ENCODE data around the gene BBS9.
A peak's percentile ranks its signal among the peaks of the same experiment; 100 is the strongest.

BBS9 gene

DNA sequence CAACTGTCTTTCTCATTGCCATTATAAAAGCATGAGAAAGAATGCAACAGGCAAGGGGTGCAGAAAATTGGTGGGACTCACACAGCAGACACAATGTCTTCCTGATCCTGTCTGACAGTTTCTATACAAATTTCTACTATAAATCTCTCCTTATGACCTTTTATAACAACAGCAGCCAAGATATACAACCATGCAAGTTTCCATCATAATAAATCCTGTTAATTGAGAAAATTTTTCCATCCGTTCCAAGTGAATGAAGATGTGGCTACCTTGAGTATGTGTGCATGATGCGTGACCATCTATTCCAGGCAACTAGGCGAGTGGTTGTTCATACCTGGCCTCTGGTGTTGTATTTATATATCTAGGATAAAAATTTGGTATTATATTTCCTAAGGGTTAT is 216.7 kb downstream of the BBS9 start:
- DNase-seq (ENCODE audit: low read depth, low spot score): no peak
- Histone ChIP-seq H3K4me3 (ENCODE audit: low read length) (no peak overlapping the region), H3K4me1 (ENCODE audit: control insufficient read depth, insufficient read depth, low read length) (no peaks in the 10 kb centered on the region), H3K27me3 (ENCODE audit: control insufficient read depth, insufficient read depth, low read length) (no peaks in the 10 kb centered on the region), H3K36me3 (ENCODE audit: control insufficient read depth, insufficient read depth, low read length) (no peaks in the 10 kb centered on the region), H3K27ac (ENCODE audit: low read length) (no peak overlapping the region), H3K9me3 (ENCODE audit: control insufficient read depth, insufficient read depth, low read length) (no peaks in the 10 kb centered on the region)
- no CpG with 5 or more reads among the region's 3 CpGs for WGBS (ENCODE audit: insufficient coverage, insufficient read length)

DNA sequence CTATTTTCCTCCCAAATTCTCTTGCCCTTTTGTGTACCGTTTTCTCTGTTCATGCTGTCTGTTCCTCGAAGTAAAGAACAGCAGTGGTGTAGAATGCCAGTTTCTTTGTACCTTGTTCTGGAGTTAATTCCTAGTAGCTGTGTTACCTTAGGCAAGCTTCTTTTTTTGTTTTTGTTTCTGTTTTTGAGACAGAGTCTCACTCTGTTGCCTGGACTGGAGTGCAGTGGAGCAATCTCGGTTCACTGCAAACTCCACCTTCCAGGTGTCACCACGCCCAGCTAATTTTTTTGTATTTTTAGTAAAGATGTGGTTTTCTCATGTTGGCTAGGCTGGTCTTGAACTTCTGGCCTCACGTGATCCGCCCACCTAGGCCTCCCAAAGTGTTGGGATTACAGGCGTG is 221.2 kb downstream of the BBS9 start:
- Histone ChIP-seq H3K4me3 (ENCODE audit: low read length) (no peak overlapping the region), H3K9me3 (ENCODE audit: control insufficient read depth, insufficient read depth, low read length) (no peaks in the 10 kb centered on the region)
- no CpG with 5 or more reads among the region's 7 CpGs for WGBS (ENCODE audit: insufficient coverage, insufficient read length)

DNA sequence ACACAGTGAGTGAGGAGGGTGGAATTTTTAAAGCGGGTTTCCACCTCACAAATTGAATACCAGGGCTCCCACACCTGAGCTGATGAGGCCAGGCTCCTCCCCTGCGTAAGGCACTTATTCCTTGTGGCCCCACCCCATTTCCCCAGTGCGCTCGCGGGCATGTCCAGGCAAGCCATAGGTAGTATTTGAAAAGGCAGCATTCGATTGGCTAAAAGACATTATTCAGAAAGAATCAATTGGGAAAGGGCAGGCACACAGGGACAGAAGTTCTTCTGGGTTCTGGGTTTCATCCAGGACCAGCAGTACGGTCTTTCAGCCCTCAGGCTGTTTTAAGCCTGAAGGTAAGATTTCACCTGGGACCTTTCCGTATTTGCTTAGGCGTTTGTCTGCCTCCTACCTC is 222.3 kb downstream of the BBS9 start:
- H3K27me3 ChIP-seq (ENCODE audit: control insufficient read depth, insufficient read depth, low read length): no peaks in the 10 kb centered on the region
- WGBS (ENCODE audit: insufficient coverage, insufficient read length): no CpG with 5 or more reads among the region's 9 CpGs
- H3K9me3 ChIP-seq (ENCODE audit: control insufficient read depth, insufficient read depth, low read length): no peaks in the 10 kb centered on the region
- H3K27ac ChIP-seq (ENCODE audit: low read length): no peak overlapping the region
- DNase-seq (ENCODE audit: low read depth, low spot score): peak; percentile 66
- no peaks in the 10 kb centered on the region for H3K36me3 ChIP-seq (ENCODE audit: control insufficient read depth, insufficient read depth, low read length)
- peak overlapping the region; percentile 25; the same call in 1 of the 2 replicates for H3K4me3 ChIP-seq (ENCODE audit: low read length)
- H3K4me1 ChIP-seq (ENCODE audit: control insufficient read depth, insufficient read depth, low read length): no peaks in the 10 kb centered on the region

More for the DNA sequence above, 221.2 kb downstream of the BBS9 start:
- no peaks in the 10 kb centered on the region for H3K4me1 ChIP-seq (ENCODE audit: control insufficient read depth, insufficient read depth, low read length)
- H3K36me3 ChIP-seq (ENCODE audit: control insufficient read depth, insufficient read depth, low read length): no peaks in the 10 kb centered on the region
- DNase-seq (ENCODE audit: low read depth, low spot score): no peak
- H3K27ac ChIP-seq (ENCODE audit: low read length): no peak overlapping the region
- H3K27me3 ChIP-seq (ENCODE audit: control insufficient read depth, insufficient read depth, low read length): no peaks in the 10 kb centered on the region

DNA sequence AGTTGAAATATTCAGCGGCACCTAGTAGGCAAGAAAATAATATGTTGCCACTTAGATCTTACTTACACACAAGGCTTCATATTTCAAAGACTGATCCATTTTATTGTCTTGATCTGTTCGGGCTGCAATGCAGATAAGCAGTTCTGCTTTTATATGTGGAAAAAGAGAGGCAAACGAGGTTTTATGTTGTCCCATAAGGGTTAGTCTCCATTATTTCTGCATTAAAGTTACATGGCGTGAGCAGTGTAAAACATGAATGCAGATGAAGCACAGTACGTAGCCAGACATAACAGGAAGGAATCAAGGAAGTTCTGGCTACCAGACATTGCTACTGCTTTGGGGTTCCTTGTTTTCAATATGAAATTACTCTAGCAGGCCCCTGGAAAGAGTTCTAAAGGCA is 224.8 kb downstream of the BBS9 start:
- Histone ChIP-seq H3K27ac (ENCODE audit: low read length) (no peak overlapping the region), H3K4me3 (ENCODE audit: low read length) (no peak overlapping the region; the same call in 1 of the 2 replicates), H3K9me3 (ENCODE audit: control insufficient read depth, insufficient read depth, low read length) (no peaks in the 10 kb centered on the region), H3K4me1 (ENCODE audit: control insufficient read depth, insufficient read depth, low read length) (no peaks in the 10 kb centered on the region), H3K27me3 (ENCODE audit: control insufficient read depth, insufficient read depth, low read length) (no peaks in the 10 kb centered on the region), H3K36me3 (ENCODE audit: control insufficient read depth, insufficient read depth, low read length) (no peaks in the 10 kb centered on the region)
- no peak for DNase-seq (ENCODE audit: low read depth, low spot score)
- no CpG with 5 or more reads among the region's 5 CpGs for WGBS (ENCODE audit: insufficient coverage, insufficient read length)

DNA sequence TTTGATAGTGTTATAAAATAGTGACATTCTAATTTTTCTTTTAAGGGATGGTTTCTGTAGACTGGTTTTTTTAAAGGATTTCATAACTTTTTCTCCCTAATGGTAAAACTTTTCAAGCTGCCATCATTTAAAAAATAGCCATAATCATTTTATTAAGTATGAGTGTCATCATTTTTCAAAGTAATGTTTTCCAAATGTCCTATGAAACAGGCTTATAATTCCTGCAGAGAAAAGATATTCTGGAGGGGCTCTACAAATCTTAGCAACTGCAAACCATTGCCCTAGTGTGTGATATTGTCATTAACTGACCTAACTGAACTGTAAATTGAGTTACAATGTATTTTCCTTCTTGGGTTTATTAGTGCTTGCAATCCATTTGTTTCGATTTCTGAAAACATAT is 226.0 kb downstream of the BBS9 start:
- no CpG with 5 or more reads among the region's 1 CpG for WGBS (ENCODE audit: insufficient coverage, insufficient read length)
- Histone ChIP-seq H3K36me3 (ENCODE audit: control insufficient read depth, insufficient read depth, low read length) (no peaks in the 10 kb centered on the region), H3K4me1 (ENCODE audit: control insufficient read depth, insufficient read depth, low read length) (no peaks in the 10 kb centered on the region), H3K27me3 (ENCODE audit: control insufficient read depth, insufficient read depth, low read length) (no peaks in the 10 kb centered on the region), H3K9me3 (ENCODE audit: control insufficient read depth, insufficient read depth, low read length) (no peaks in the 10 kb centered on the region), H3K4me3 (ENCODE audit: low read length) (no peak overlapping the region), H3K27ac (ENCODE audit: low read length) (no peak overlapping the region)
- DNase-seq (ENCODE audit: low read depth, low spot score): no peak

DNA sequence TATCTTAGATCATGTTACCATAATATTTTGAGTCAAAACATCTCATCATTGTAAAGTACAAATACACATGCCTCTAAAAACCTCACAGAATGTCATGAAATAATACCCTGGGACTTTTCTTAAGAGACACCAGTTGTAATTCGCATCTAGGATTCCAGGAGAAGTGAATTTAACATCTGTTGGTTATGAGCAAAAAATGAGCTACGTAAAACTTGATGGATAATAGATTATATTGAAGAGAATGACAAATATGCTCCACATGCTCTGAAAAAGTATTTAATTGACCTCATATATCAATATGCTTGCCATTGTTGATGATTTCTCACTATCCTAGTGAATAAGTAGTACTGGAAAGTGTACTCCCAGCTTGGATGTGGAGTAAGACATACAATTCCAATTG is 227.0 kb downstream of the BBS9 start:
- DNase-seq (ENCODE audit: low read depth, low spot score): no peak
- Histone ChIP-seq H3K4me3 (ENCODE audit: low read length) (no peak overlapping the region), H3K4me1 (ENCODE audit: control insufficient read depth, insufficient read depth, low read length) (no peaks in the 10 kb centered on the region), H3K27ac (ENCODE audit: low read length) (no peak overlapping the region), H3K9me3 (ENCODE audit: control insufficient read depth, insufficient read depth, low read length) (no peaks in the 10 kb centered on the region), H3K36me3 (ENCODE audit: control insufficient read depth, insufficient read depth, low read length) (no peaks in the 10 kb centered on the region), H3K27me3 (ENCODE audit: control insufficient read depth, insufficient read depth, low read length) (no peaks in the 10 kb centered on the region)
- WGBS (ENCODE audit: insufficient coverage, insufficient read length): 100% methylated on average over 1 of the region's 2 CpGs

DNA sequence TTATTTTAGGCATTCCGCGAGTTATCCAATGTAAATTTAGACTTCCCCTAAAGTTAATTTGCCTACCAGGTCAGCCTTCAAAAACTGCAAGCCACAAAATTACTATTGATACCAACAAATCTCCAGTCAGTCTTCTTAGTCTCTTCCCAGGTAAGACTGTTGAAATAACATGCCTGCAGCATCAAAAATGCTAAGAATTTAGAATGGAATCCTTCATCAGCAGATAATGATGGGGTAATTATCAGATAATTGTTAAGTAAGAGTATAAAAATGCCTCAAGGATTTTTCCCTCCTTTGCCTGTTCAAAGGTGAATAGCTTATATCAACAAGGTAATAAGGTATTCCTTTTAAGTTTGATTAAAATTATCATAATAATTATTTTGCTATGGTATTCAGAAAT is 228.5 kb downstream of the BBS9 start:
- H3K9me3 ChIP-seq (ENCODE audit: control insufficient read depth, insufficient read depth, low read length): no peaks in the 10 kb centered on the region
- no peak overlapping the region for H3K4me3 ChIP-seq (ENCODE audit: low read length)
- H3K4me1 ChIP-seq (ENCODE audit: control insufficient read depth, insufficient read depth, low read length): no peaks in the 10 kb centered on the region
- no peak overlapping the region for H3K27ac ChIP-seq (ENCODE audit: low read length)
- no peaks in the 10 kb centered on the region for H3K27me3 ChIP-seq (ENCODE audit: control insufficient read depth, insufficient read depth, low read length)
- WGBS (ENCODE audit: insufficient coverage, insufficient read length): no CpG with 5 or more reads among the region's 2 CpGs
- no peaks in the 10 kb centered on the region for H3K36me3 ChIP-seq (ENCODE audit: control insufficient read depth, insufficient read depth, low read length)
- no peak for DNase-seq (ENCODE audit: low read depth, low spot score)

DNA sequence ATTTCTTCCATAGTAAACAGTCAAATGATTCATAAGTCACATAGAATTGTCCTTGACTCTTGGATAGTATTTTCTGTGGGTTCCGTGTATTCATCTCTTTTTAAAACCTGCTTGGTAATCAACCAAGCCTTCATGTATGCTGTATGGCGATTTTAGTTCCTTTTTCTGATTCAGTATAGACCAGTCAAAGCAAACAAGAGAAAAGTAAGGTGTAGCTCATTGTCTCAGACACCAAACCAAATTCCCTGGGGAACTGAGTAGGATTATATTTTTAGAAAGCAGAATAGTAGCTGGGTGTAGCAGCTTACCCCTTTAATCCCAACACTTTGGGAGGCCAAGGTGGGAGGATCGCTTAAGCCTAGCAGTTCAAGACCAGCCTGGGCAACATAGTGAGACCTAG is 240.5 kb downstream of the BBS9 start:
- WGBS (ENCODE audit: insufficient coverage, insufficient read length): no CpG with 5 or more reads among the region's 3 CpGs
- no peaks in the 10 kb centered on the region for H3K36me3 ChIP-seq (ENCODE audit: control insufficient read depth, insufficient read depth, low read length)
- H3K9me3 ChIP-seq (ENCODE audit: control insufficient read depth, insufficient read depth, low read length): no peaks in the 10 kb centered on the region
- H3K4me3 ChIP-seq (ENCODE audit: low read length): no peak overlapping the region
- H3K27ac ChIP-seq (ENCODE audit: low read length): no peak overlapping the region
- H3K27me3 ChIP-seq (ENCODE audit: control insufficient read depth, insufficient read depth, low read length): no peaks in the 10 kb centered on the region
- no peak for DNase-seq (ENCODE audit: low read depth, low spot score)
- no peaks in the 10 kb centered on the region for H3K4me1 ChIP-seq (ENCODE audit: control insufficient read depth, insufficient read depth, low read length)

DNA sequence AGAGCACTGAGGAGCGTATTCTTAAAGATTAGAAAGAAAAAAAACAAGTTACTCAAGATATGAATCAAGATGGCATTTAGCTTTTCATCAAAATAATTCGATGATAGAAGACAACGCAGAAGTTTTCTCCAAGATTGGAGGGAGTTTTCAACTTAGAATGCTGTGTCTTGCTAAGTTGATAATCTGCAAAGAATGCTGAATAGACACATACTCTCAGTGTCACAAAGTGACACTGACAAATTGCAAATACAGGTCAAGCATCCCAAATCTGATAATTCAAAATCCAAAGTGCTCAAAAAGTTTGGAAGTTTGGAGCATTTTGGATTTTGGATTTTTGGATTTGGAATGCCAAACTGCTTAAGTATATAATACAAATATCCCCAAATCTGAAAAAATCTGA is 243.8 kb downstream of the BBS9 start:
- Histone ChIP-seq H3K27ac (ENCODE audit: low read length) (no peak overlapping the region), H3K27me3 (ENCODE audit: control insufficient read depth, insufficient read depth, low read length) (no peaks in the 10 kb centered on the region), H3K4me1 (ENCODE audit: control insufficient read depth, insufficient read depth, low read length) (no peaks in the 10 kb centered on the region), H3K4me3 (ENCODE audit: low read length) (no peak overlapping the region), H3K9me3 (ENCODE audit: control insufficient read depth, insufficient read depth, low read length) (no peaks in the 10 kb centered on the region), H3K36me3 (ENCODE audit: control insufficient read depth, insufficient read depth, low read length) (no peaks in the 10 kb centered on the region)
- no CpG with 5 or more reads among the region's 3 CpGs for WGBS (ENCODE audit: insufficient coverage, insufficient read length)
- DNase-seq (ENCODE audit: low read depth, low spot score): no peak

DNA sequence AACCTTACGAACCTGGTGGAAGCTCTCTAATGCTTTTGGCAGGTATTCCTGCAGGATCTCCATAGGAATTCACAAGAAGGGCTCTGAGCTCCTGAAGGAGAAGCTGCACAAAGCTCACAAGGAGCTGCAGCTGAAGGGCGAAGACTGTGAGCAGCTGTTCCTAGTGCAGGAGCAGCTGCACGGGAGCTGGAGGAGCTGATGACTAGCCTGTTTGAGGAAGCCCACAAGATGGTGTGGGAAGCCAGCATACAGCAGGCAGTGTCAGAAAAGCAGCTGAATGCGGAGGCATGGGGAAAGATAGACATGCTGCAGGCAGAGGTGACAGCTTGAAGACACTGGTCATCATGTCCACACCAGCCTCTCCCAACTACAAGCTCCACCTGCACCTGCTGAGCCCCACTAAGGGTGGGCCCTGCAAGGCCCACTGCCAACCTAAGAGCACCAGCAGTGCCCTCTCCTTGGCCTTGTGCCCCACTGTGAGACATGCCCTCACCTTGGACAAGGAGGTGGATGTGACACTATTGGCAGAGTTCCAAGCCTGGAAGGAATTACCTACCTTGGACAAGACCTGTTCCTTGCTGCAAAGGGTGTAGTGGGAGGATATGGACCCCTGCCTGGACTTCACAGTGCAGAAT is 250.6 kb downstream of the BBS9 start:
- no peaks in the 10 kb centered on the region for H3K4me1 ChIP-seq (ENCODE audit: control insufficient read depth, insufficient read depth, low read length)
- no CpG with 5 or more reads among the region's 4 CpGs for WGBS (ENCODE audit: insufficient coverage, insufficient read length)
- DNase-seq (ENCODE audit: low read depth, low spot score): no peak
- no peak overlapping the region for H3K27ac ChIP-seq (ENCODE audit: low read length)
- H3K4me3 ChIP-seq (ENCODE audit: low read length): no peak overlapping the region
- H3K36me3 ChIP-seq (ENCODE audit: control insufficient read depth, insufficient read depth, low read length): peaks cover 7% of the 10 kb centered on the region; the same call in 1 of the 2 replicates
- no peaks in the 10 kb centered on the region for H3K27me3 ChIP-seq (ENCODE audit: control insufficient read depth, insufficient read depth, low read length)
- no peaks in the 10 kb centered on the region for H3K9me3 ChIP-seq (ENCODE audit: control insufficient read depth, insufficient read depth, low read length)

DNA sequence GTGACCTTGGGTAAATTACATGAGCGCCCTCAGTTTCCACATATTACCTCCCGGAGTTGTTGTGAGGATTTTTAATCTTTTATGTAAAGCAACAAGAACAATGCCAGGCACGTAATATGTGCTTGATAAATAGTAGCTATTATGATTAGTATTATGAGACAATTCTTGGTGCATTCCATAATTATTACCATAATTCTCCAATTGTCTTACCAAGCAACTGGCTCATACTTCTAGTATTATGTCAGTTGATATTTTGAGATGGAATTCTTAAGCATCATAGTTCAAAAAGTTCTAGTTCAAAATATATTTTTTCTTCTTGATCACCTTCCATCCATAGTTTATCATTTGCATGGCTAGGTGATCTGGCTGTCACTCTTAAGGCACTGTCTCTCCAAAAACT is 259.0 kb downstream of the BBS9 start:
- no CpG with 5 or more reads among the region's 3 CpGs for WGBS (ENCODE audit: insufficient coverage, insufficient read length)
- DNase-seq (ENCODE audit: low read depth, low spot score): no peak
- Histone ChIP-seq H3K4me1 (ENCODE audit: control insufficient read depth, insufficient read depth, low read length) (no peaks in the 10 kb centered on the region), H3K27me3 (ENCODE audit: control insufficient read depth, insufficient read depth, low read length) (no peaks in the 10 kb centered on the region), H3K36me3 (ENCODE audit: control insufficient read depth, insufficient read depth, low read length) (no peaks in the 10 kb centered on the region; the same call in 1 of the 2 replicates), H3K9me3 (ENCODE audit: control insufficient read depth, insufficient read depth, low read length) (no peaks in the 10 kb centered on the region), H3K27ac (ENCODE audit: low read length) (no peak overlapping the region), H3K4me3 (ENCODE audit: low read length) (no peak overlapping the region)

All from iPS DF 6.9 (cell line).